ENCODE measurements around the gene TMEM165.

The TMEM165 gene

GRCh38 chr4:55407119-55407518, 11.4 kb downstream of the TMEM165 start:
- no peak for DNase-seq (ENCODE audit: extremely low read depth, low read depth)
- TF ChIP-seq CTCF (IDR thresholded peaks at IDR 0.05; ENCODE audit: low read depth, low read length), result no peak

GRCh38 chr4:55407764-55408163, 12.0 kb downstream of the TMEM165 start:
- no peak for DNase-seq (ENCODE audit: extremely low read depth, low read depth)
- no peak for TF ChIP-seq CTCF (IDR thresholded peaks at IDR 0.05; ENCODE audit: low read depth, low read length)

GRCh38 chr4:55409468-55410171, 13.9 kb downstream of the TMEM165 start:
- peak; percentile 36 for TF ChIP-seq CTCF (IDR thresholded peaks at IDR 0.05; ENCODE audit: low read depth, low read length)
- DNase-seq (ENCODE audit: extremely low read depth, low read depth), result no peak

- no peak for DNase-seq (ENCODE audit: extremely low read depth, low read depth)
- TF ChIP-seq CTCF (IDR thresholded peaks at IDR 0.05; ENCODE audit: low read depth, low read length), result no peak
Measured at GRCh38 chr4:55410431-55410830, 14.7 kb downstream of the TMEM165 start.

- no peak for DNase-seq (ENCODE audit: extremely low read depth, low read depth)
- no peak for TF ChIP-seq CTCF (IDR thresholded peaks at IDR 0.05; ENCODE audit: low read depth, low read length)
Measured at GRCh38 chr4:55411621-55412020, 15.9 kb downstream of the TMEM165 start.

- DNase-seq (ENCODE audit: extremely low read depth, low read depth), result no peak
- no peak for TF ChIP-seq CTCF (IDR thresholded peaks at IDR 0.05; ENCODE audit: low read depth, low read length)
Measured at GRCh38 chr4:55416176-55416575, 20.4 kb downstream of the TMEM165 start.

- no peak for DNase-seq (ENCODE audit: extremely low read depth, low read depth)
- TF ChIP-seq CTCF (IDR thresholded peaks at IDR 0.05; ENCODE audit: low read depth, low read length), result no peak
Measured at GRCh38 chr4:55424791-55425190, 29.0 kb downstream of the TMEM165 start.
